Measurements from ENCODE around the gene KIF26B. TPM values are rescaled to one million over a fixed set of nuclear protein-coding genes. Genes with fewer than 3 reads are reported as not detected.

KIF26B gene
- total RNA-seq, 1 experiment from 2014 or later: 1.6 TPM

GRCh38 chr1:245483247-245483646, 328.5 kb downstream of the KIF26B start:
- Mint-ChIP-seq H3K9me3 (ENCODE audit: unreplicated experiment) (no peaks in the 10 kb centered on the region), H3K4me1 (ENCODE audit: insufficient read depth, unreplicated experiment) (peaks cover 5% of the 10 kb centered on the region), H3K27me3 (ENCODE audit: insufficient read depth, unreplicated experiment) (no peaks in the 10 kb centered on the region), H3K36me3 (ENCODE audit: insufficient read depth, unreplicated experiment) (no peaks in the 10 kb centered on the region), H3K27ac (ENCODE audit: low read depth, unreplicated experiment) (no peak overlapping the region), H3K4me3 (ENCODE audit: unreplicated experiment) (no peak overlapping the region)
- POLR2A ChIA-PET: interaction anchor here (1.4 kb wide), 1 partner anchor 11 kb away, joined by 5 read pairs; no protein-coding TSS in a partner anchor
- intact Hi-C loops (cut with micrococcal nuclease): no loop called here
- TF ChIP-seq CTCF (IDR thresholded peaks at IDR 0.05; ENCODE audit: unreplicated experiment): no peak
- no TSS peak for BruUV-seq (replicated peaks)
- CTCF ChIA-PET: interaction anchor here (0.6 to 1.5 kb wide), 4 partner anchors 15 to 21 kb away, joined by 3 to 4 read pairs (median 3); no protein-coding TSS in a partner anchor
- no peak for DNase-seq (ENCODE audit: unreplicated experiment)

GRCh38 chr1:245484176-245484575, 329.4 kb downstream of the KIF26B start:
- ChIA-PET POLR2A (interaction anchor here (1.4 kb wide), 1 partner anchor 10 kb away, joined by 5 read pairs; no protein-coding TSS in a partner anchor), CTCF (interaction anchor here (0.6 to 1.5 kb wide), 3 partner anchors 16 to 1179 kb away, joined by 3 read pairs; no protein-coding TSS in a partner anchor)
- Mint-ChIP-seq H3K4me3 (ENCODE audit: unreplicated experiment) (no peak overlapping the region), H3K9me3 (ENCODE audit: unreplicated experiment) (no peaks in the 10 kb centered on the region), H3K4me1 (ENCODE audit: insufficient read depth, unreplicated experiment) (peaks cover 5% of the 10 kb centered on the region), H3K36me3 (ENCODE audit: insufficient read depth, unreplicated experiment) (no peaks in the 10 kb centered on the region), H3K27me3 (ENCODE audit: insufficient read depth, unreplicated experiment) (no peaks in the 10 kb centered on the region), H3K27ac (ENCODE audit: low read depth, unreplicated experiment) (no peak overlapping the region)
- DNase-seq (ENCODE audit: unreplicated experiment): no peak
- intact Hi-C loops (cut with micrococcal nuclease): no loop called here
- TF ChIP-seq CTCF (IDR thresholded peaks at IDR 0.05; ENCODE audit: unreplicated experiment): no peak
- no TSS peak for BruUV-seq (replicated peaks)

GRCh38 chr1:245485996-245486395, 331.2 kb downstream of the KIF26B start:
- no peak overlapping the region for H3K4me3 Mint-ChIP-seq (ENCODE audit: unreplicated experiment)
- H3K36me3 Mint-ChIP-seq (ENCODE audit: insufficient read depth, unreplicated experiment): no peaks in the 10 kb centered on the region
- H3K27me3 Mint-ChIP-seq (ENCODE audit: insufficient read depth, unreplicated experiment): no peaks in the 10 kb centered on the region
- no peaks in the 10 kb centered on the region for H3K9me3 Mint-ChIP-seq (ENCODE audit: unreplicated experiment)
- TF ChIP-seq CTCF (IDR thresholded peaks at IDR 0.05; ENCODE audit: unreplicated experiment): no peak
- BruUV-seq (replicated peaks): no TSS peak
- no peak overlapping the region for H3K27ac Mint-ChIP-seq (ENCODE audit: low read depth, unreplicated experiment)
- no peak for DNase-seq (ENCODE audit: unreplicated experiment)
- peaks cover 16% of the 10 kb centered on the region for H3K4me1 Mint-ChIP-seq (ENCODE audit: insufficient read depth, unreplicated experiment)
- POLR2A ChIA-PET: interaction anchor here (1.1 to 5.8 kb wide), 4 partner anchors 9 to 13 kb away, joined by 3 to 41 read pairs (median 8); no protein-coding TSS in a partner anchor
- CTCF ChIA-PET: interaction anchor here (0.6 to 1.7 kb wide), 2 partner anchors 14 to 444 kb away, joined by 3 to 8 read pairs; no protein-coding TSS in a partner anchor
- intact Hi-C loops (cut with micrococcal nuclease): no loop called here

- no peak for DNase-seq (ENCODE audit: unreplicated experiment)
- no peak for TF ChIP-seq CTCF (IDR thresholded peaks at IDR 0.05; ENCODE audit: unreplicated experiment)
- Mint-ChIP-seq H3K9me3 (ENCODE audit: unreplicated experiment) (no peaks in the 10 kb centered on the region), H3K4me1 (ENCODE audit: insufficient read depth, unreplicated experiment) (peaks cover 16% of the 10 kb centered on the region), H3K4me3 (ENCODE audit: unreplicated experiment) (no peak overlapping the region), H3K27ac (ENCODE audit: low read depth, unreplicated experiment) (no peak overlapping the region), H3K36me3 (ENCODE audit: insufficient read depth, unreplicated experiment) (no peaks in the 10 kb centered on the region), H3K27me3 (ENCODE audit: insufficient read depth, unreplicated experiment) (no peaks in the 10 kb centered on the region)
- ChIA-PET POLR2A (interaction anchor here (0.9 to 5.8 kb wide), 5 partner anchors 8 to 16 kb away, joined by 3 to 41 read pairs (median 3); no protein-coding TSS in a partner anchor), CTCF (interaction anchor here (0.5 to 1.7 kb wide), 6 partner anchors 10 to 1496 kb away, joined by 3 to 8 read pairs (median 3); no protein-coding TSS in a partner anchor)
- BruUV-seq (replicated peaks): no TSS peak
- intact Hi-C loops (cut with micrococcal nuclease): no loop called here
Observed at GRCh38 chr1:245486775-245487470, 332.1 kb downstream of the KIF26B start.
